ENCODE data around the gene DUOXA1.

DUOXA1 gene

GRCh38 chr15:45165536-45165935 is 35.9 kb upstream of the DUOXA1 start:
- no peaks in the 10 kb centered on the region for H3K9me3 Mint-ChIP-seq
- H3K4me3 Mint-ChIP-seq, result peak overlapping the region; percentile 68
- peak overlapping the region; percentile 98 for H3K27ac Mint-ChIP-seq
- peaks cover 8% of the 10 kb centered on the region for H3K36me3 Mint-ChIP-seq (ENCODE audit: low read depth)
- DNase-seq, result no peak
- TF ChIP-seq CTCF (IDR thresholded peaks at IDR 0.05), result no peak
- peaks cover 4% of the 10 kb centered on the region for H3K27me3 Mint-ChIP-seq (ENCODE audit: low read depth, poor library complexity)
- H3K4me1 Mint-ChIP-seq, result peaks cover 53% of the 10 kb centered on the region

DNA sequence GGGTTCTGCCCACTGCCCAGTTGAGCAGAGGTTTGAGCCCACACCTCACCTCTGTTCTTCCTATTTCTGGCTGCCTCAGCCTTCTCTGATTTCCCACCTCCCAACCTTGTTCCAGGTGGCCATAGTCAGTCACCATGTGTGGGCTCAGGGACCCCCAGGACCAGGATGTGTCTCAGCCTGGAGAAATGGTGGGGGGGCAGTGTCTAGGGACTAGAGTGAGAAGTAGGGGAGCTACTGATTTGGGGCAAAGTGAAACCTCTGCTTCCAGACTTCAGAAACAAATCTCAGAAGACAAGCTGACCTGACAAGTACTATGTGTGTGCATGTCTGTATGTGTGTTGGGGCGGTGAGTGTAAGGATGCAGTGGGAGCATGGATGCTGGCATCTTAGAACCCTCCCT is 35.2 kb upstream of the DUOXA1 start:
- no peak for TF ChIP-seq CTCF (IDR thresholded peaks at IDR 0.05)
- H3K4me3 Mint-ChIP-seq, result peak overlapping the region; percentile 52
- peak overlapping the region; percentile 98 for H3K27ac Mint-ChIP-seq

DNA sequence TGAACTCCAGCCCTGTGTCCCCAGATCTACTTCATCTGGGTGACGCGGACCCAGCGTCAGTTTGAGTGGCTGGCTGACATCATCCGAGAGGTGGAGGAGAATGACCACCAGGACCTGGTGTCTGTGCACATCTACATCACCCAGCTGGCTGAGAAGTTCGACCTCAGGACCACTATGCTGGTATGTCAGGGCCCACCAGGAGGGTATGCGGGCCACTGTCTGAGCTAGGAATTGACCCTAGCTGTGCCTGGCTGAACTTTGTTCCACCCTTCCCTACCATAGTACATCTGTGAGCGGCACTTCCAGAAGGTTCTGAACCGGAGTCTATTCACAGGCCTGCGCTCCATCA is 33.8 kb upstream of the DUOXA1 start:
- Mint-ChIP-seq H3K36me3 (ENCODE audit: low read depth) (no peaks in the 10 kb centered on the region), H3K4me1 (peaks cover 43% of the 10 kb centered on the region), H3K27me3 (ENCODE audit: low read depth, poor library complexity) (peaks cover 4% of the 10 kb centered on the region), H3K4me3 (no peak overlapping the region), H3K27ac (no peak overlapping the region), H3K9me3 (no peaks in the 10 kb centered on the region)
- DNase-seq, result no peak
- no peak for TF ChIP-seq CTCF (IDR thresholded peaks at IDR 0.05)

More for the DNA sequence above, 35.2 kb upstream of the DUOXA1 start:
- peaks cover 50% of the 10 kb centered on the region for H3K4me1 Mint-ChIP-seq
- H3K36me3 Mint-ChIP-seq (ENCODE audit: low read depth), result peaks cover 4% of the 10 kb centered on the region
- no peak for DNase-seq
- no peaks in the 10 kb centered on the region for H3K9me3 Mint-ChIP-seq
- H3K27me3 Mint-ChIP-seq (ENCODE audit: low read depth, poor library complexity), result peaks cover 4% of the 10 kb centered on the region

DNA sequence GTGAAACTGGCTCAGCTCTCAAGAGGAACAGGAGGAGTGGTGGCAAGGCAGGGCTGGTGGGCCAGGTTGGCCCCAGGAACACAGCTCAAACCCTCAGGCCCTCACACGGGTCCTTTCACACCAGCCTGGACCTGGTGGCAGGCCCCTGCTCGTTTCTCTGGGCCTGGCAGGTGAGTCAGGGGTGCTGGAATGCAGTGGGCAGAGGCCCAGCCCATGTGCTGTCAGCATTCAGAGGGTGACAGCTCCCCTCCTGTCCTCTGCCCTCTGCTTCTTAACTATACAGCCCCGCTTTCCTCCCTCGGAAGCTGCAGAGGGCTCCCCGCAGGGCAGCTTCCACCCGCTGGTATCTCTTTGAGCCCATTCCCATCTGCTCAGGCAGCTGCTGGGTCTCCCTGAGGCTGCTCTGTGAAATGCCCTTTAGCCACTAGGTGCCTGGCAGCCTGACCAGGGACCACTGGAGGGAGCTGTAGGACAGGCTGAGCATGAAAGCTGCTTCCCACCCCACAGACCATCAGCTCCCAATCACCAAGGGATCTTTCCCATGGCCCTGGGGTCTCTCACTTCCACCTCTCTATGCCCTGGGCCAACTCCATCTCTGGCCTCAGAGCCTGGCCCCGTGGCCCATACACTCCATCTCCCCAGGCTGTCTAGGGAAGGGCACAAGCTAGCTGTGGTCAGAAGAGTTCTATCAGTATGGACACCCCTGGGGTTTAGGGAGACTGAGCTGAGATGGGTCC is 33.3 kb upstream of the DUOXA1 start:
- DNase-seq, result peak; percentile 79
- no peak overlapping the region for H3K4me3 Mint-ChIP-seq
- peaks cover 44% of the 10 kb centered on the region for H3K4me1 Mint-ChIP-seq
- H3K9me3 Mint-ChIP-seq, result no peaks in the 10 kb centered on the region
- TF ChIP-seq CTCF (IDR thresholded peaks at IDR 0.05), result peak; percentile 80
- H3K27me3 Mint-ChIP-seq (ENCODE audit: low read depth, poor library complexity), result peaks cover 4% of the 10 kb centered on the region
- H3K27ac Mint-ChIP-seq, result no peak overlapping the region
- no peaks in the 10 kb centered on the region for H3K36me3 Mint-ChIP-seq (ENCODE audit: low read depth)

DNA sequence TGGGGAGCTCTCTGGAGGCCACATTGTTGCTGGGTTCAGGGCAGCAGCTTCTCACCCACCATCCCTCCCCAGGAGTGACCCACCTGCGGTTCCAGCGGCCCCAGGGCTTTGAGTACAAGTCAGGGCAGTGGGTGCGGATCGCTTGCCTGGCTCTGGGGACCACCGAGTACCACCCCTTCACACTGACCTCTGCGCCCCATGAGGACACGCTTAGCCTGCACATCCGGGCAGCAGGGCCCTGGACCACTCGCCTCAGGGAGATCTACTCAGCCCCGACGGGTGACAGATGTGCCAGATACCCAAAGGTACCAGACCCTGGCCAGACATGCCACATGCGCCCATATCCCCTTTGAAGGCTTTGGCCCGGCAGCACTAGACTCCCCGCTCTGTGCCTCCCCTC is 32.0 kb upstream of the DUOXA1 start:
- H3K27ac Mint-ChIP-seq, result peak overlapping the region; percentile 20
- H3K36me3 Mint-ChIP-seq (ENCODE audit: low read depth), result no peaks in the 10 kb centered on the region
- TF ChIP-seq CTCF (IDR thresholded peaks at IDR 0.05), result no peak
- DNase-seq, result no peak
- no peaks in the 10 kb centered on the region for H3K9me3 Mint-ChIP-seq
- no peak overlapping the region for H3K4me3 Mint-ChIP-seq
- peaks cover 51% of the 10 kb centered on the region for H3K4me1 Mint-ChIP-seq
- peaks cover 4% of the 10 kb centered on the region for H3K27me3 Mint-ChIP-seq (ENCODE audit: low read depth, poor library complexity)

DNA sequence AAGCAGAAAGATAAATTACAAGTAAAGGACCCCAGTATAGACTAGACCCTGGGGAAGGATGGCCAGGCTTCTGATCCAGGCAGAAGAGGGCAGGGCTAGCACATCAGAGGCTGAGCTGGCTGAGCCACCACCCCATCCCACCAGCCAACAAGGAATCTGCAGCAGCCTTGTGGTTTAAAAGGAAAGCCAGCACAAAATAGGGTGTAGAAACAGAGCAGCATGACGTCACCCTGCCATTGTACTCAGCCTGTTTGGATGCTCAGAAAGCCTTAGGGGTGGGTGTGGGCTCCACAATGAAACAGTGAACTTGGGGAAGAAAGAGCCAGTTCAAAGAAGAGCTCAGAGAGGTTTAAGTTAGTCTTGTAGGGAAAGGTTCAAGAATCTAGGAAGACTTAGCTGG is 28.3 kb upstream of the DUOXA1 start:
- no peak for DNase-seq
- peaks cover 12% of the 10 kb centered on the region for H3K27me3 Mint-ChIP-seq (ENCODE audit: low read depth, poor library complexity)
- no peak overlapping the region for H3K4me3 Mint-ChIP-seq
- H3K4me1 Mint-ChIP-seq, result peaks cover 28% of the 10 kb centered on the region
- H3K36me3 Mint-ChIP-seq (ENCODE audit: low read depth), result no peaks in the 10 kb centered on the region
- H3K27ac Mint-ChIP-seq, result no peak overlapping the region
- no peak for TF ChIP-seq CTCF (IDR thresholded peaks at IDR 0.05)
- no peaks in the 10 kb centered on the region for H3K9me3 Mint-ChIP-seq
